IPS-11a (cell line): ENCODE data around the gene CMC4.

ENCODE experiments used
- H3K4me3 ChIP-seq: one replicate; pipeline ENCODE4 v1.5.1; 2013; ENCODE audit warnings: low read depth, low read length, control low read depth

The CMC4 gene, protein sequence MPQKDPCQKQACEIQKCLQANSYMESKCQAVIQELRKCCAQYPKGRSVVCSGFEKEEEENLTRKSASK

DNA sequence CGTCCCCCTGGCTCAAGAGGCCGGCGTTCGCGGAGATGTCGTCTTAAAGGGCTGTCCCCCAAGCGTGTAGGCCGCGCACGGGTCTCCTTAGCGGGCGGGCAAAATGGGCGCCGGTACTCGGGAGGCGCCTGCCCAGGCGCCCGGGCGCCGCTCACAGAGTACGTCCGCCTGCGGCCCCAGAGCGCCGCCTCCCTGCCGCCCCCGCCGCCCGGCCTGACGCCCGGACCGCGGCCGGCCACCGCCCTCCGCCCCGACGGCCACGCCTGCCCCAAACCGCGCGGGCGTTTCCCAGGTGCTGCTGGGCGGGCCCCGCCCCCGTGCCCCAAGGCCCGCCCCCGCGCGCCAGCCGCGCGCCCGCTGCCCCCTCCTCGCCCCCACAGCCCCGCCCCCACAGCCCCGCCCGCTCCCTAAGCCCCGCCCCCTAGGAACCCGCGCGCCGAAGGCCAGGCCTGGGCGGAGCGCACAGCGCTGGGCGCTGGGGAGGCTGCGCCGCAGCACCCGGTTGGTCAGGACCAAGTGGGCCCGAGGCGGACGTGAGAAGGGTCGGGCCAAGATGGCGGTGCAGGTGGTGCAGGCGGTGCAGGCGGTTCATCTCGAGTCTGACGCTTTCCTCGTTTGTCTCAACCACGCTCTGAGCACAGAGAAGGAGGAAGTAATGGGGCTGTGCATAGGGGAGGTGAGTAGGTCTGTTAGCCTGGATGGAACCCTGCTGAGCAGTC lies at the start of gene CMC4, which contains the start of the genes BRCC3 and MTCP1:
TSS of gene CMC4 (minus strand) at position 162 of the 719 bp plus-strand sequence. CDS start 7,113 bp downstream, outside the sequence.
TSS of gene BRCC3 (plus strand) at position 534 of the 719 bp plus-strand sequence. CDS start at position 554, 20 bp downstream.
TSS of gene MTCP1 (minus strand) at position 162 of the 719 bp plus-strand sequence. CDS start 5,126 bp downstream, outside the sequence.
- H3K4me3 ChIP-seq, result peak within 1 kb of the TSS; percentile 81

DNA sequence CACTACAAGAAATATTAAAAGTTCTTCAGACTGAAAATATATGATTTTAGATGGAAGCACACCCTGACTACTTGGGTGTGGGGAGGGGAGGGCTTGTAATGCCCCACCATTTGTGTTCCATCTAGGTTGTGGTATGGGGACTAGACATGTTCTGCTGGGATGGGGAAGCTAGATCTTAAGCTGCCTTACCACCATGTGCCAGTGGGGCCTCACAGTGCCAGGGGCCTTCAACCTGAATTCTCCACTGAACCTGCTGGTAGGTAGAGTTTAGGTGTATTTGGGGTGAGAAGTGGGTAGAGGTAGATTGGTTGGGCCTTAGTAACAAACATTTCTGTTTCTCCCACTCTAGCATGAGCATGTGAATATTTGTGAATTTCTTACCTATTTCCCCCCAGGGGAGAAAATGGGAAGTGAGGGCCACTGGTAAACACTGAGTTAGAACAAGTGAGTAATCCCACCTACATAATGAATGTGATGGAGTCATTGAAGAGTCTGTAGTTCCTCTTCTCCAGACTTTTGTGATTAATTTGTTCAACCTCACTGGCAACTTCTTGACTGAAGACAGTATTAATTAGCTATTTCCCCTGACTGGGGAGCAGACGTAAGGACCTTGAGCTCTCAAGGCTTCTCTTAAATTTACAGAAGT lies 44.4 kb upstream of the CMC4 start:
- H3K4me3 ChIP-seq, result no peak overlapping the region

DNA sequence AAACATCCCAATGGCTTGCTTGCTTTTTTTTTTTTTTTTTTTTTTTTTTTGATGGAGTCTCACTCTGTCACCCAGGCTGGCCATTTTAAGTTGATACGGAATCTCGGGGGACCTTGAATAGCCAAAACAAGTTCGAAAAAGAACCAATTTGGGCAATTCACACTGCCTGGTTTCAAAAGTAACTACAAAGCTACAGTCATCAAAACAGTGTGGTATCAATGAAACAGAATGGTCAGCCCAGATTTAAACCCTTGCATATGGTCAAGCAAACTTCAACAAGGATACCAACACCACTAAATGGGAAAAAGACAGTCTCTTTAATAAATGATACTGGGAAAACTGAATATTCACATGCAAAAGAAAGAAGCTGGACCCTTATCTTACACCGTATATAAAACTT lies 42.2 kb upstream of the CMC4 start:
- no peak overlapping the region for H3K4me3 ChIP-seq

DNA sequence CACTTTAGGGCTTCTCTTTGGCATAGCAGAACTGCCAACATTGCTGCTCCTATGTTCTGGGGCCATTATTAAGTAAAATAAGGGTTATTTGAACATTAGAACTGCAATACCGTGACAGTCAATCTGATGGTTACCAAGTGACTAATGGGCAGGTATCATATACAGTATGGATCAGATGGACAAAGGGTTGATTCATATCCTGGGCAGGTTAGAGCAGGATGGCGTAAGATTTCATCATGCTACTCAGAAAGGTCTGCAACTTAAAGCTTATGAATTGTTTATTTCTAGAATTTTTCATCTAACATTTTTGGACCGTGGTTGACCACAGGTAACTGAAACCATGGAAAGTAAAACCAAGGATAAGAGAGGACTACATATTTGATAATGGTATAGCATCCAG lies 41.2 kb upstream of the CMC4 start:
- H3K4me3 ChIP-seq, result no peak overlapping the region

DNA sequence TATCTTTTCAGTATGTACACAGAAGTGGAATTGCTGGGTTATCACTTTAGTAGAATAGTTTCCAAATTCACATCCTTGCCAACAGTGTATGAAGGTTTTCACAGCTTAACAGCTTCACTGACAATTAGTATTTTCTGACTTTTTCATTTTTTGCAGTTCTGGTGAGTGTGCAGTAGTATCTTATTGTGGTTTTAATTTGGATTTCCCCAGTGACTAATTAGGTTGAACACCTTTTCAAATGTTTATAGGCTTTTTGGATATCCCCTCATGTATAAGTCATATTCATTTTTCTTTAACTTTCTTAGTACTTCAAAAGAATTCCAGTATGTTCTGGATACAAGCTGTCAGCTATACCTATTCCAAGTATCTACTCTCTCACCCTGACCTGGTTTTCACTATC lies 37.5 kb upstream of the CMC4 start:
- H3K4me3 ChIP-seq, result no peak overlapping the region

DNA sequence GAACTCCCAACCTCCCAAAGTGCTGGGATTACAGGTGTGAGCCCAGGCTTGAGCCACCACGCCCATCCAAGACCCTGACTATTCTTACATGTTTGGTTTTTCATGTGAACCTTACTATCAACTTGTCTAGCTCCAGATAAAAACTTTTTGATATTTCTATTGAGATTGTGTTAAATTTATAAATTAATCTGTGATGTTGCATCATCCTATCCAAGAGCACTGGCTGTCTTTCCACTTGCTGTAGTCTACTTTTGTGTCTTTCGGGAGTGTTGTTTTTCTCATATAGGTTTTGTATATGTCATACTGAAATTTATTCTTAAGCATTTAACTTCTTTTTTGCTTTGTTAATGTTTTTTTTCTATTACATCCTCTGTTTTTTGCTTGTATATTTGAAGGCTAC lies 35.0 kb upstream of the CMC4 start:
- H3K4me3 ChIP-seq, result no peak overlapping the region

DNA sequence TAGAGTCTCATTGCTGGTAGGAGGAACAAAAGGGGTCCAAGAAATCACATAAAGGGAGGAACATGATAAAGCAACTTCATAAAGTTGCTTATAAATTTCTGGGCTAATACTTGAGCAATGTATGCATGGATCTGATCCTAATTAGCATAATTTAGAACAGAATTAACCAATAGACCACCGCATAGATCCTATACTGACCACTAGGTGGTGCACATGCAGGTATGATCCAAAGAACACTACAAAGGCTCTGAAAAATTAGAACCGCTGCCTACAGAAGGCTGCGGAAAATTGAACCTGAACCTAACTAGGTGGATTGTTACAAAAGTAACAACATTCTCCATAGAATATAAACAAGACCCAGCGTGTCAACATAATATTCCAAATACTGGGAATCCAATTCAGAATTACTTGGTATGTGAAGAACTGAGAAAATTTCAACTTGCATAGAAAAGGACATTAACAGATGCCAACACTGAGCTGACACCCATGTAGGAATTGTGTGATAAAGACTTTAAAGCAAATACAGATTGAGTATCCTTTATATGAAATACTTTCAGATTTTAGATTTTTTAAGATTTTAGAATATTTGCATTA lies 23.6 kb upstream of the CMC4 start:
- H3K4me3 ChIP-seq, result no peak overlapping the region

DNA sequence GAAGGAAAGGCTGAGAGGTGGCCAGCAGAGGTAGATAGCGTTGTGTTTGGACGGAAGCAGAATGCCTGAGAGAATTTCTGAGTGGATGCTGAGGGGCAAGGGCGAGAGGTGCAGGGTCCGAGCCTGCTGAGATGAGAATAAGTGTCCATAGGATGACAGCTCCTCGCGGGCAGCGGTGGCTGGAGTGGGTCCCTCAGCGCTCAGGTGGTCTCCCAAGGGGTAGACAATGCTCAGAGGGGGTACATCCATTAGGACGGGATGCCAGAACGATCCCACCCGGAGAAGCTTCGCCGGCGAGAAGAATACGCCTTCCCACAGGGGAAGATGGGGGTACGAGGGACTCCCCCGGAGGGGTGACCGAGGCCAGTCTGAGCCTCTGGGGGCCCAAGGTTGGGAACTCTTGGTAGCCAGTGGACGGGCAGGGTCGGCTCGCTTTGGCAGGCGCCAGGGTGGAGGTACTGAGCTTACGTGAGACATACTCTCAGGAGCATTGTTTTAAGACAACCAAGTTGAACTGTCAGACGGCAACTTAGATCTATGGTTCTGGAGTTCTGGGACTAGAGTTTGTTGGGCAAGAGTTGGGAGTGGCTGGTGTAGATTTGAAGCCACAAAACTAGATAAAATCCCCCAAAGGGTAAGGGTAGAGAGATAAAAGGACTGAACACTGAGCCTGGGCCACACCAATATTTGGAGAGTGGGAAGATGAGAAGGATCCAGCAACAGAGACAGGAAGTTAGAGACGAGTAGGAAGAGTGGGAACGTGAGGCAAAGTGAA lies 16.2 kb upstream of the CMC4 start:
- no peak overlapping the region for H3K4me3 ChIP-seq

DNA sequence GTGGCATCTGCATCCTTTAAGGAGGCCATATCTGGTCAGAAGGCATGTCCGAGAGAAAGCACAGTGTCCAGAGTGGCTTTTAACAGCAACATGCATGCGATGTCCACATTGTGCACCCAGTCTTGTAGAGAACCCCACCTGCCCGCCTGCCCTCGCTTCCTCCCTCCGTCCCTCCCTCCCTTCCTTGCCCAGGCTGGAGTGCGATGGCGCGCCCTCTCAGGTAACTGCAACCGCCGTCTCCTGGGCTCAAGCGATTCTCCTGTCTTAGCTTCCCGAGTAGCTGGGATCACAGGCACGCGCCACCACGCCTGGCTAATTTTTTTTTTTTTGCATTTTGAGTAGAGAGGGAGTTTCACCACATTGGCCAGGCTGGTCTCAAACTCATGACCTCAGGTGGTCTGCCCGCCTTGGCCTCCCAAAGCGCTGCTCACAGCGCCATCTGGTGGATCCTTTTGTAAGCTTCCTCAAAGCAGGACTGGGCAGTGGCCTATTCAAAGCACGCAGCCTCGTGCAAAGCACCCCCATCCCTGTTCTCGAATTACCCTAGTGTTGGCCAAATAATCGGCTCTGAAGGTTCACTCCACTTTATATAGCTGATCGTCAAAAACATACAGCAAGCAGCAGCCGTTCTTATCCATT lies 15.4 kb upstream of the CMC4 start:
- H3K4me3 ChIP-seq, result no peak overlapping the region

DNA sequence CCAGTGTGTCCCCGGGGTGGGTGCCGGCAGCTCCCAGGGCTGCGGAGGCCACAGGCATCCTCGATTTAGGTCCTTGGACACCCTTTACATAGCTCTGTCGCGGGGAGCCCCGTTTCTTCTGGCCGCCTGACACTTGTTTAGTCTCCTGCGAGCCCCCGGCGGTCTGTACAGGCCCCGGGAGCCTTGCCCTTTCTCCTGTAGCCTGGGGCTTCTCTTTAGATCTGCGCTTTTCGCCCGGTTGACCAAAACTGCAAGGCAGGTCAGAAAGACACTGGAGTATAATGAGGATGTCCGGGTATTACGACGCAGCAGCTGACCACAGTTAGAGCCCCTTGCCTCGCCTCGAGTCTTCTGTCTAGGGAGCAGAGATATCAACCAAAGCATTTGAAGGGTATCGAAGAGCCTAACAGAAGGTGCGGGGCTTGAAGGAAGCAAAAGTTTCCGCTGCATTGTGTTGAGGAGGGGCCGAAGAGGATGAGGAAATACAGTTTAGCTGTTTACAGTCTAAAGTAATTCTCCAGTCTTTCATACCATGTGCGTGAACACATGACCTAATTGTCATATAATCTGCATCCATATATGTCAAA lies 851 bp upstream of the CMC4 start:
- peak overlapping the region; percentile 81 for H3K4me3 ChIP-seq

DNA sequence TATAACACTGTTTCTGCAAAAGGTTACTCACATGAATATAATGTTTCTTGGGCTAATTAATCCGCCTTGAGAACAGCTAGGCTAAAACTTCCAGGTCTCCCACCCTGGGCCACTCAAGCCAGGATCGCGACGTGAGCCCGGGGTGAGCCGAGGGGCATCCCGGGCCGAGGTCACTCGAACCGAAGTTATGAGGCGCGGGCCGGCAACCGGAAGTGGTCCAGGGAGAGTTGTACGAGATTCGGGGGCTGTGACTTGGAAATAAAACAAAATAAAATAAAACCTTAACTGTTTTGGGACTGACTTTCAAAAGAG lies 317 bp downstream of the CMC4 start:
- H3K4me3 ChIP-seq, result peak overlapping the region; percentile 44

DNA sequence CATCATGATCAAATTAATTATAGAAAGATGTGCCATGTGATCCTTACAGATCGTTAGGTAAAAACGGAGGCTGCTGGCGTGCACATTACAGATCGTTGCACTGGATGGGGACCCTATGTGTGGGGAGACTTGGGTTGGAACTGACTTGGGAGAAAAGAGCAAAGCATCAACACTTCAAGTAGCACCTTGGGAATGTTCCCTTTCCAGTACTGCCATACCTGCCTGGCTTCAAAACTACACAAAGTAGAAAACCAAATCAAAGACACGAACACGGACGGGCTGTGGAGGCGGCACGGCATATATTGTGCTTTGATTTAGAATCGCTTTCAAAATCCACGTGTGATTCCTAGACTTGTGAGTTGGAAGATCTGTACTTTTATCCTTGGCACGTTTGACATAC lies 898 bp downstream of the CMC4 start:
- H3K4me3 ChIP-seq, result peak overlapping the region; percentile 44

DNA sequence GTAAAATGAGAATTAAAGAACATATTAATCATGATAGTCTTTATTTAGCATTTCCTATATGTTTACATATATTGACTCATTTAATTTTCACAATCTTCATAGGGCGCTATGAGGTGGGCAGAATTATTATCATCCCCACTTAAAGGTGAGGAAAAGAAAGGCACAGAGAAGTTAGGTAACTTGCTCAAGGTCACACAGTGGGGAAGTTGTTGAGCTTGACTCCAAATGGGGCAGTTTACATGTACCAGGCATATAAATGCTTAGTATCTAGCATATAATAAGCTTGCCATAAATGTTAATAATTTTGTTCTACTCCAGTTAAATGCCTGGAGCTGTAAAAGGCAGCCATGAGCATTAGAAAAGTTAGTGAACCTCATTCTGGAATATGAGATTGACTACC lies 1.5 kb downstream of the CMC4 start:
- no peak overlapping the region for H3K4me3 ChIP-seq

DNA sequence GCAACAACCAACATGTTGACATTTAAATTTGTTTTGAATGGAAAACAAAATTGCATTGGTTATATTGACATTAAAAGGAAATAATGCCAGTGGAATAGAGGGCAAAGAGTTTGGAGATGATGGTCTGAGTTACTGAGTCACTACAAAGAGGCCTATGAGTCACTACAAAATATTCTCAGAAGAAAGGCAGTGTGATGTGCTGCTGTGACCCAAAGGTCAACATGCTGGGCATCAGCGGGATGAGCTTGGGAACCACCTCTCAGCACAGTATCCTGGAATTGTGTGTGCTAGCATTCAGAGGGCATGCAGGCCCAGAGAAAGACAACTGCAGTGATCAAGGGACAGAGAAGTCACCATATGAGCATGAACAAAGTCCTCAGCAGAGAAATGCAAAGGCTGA lies 2.8 kb downstream of the CMC4 start:
- H3K4me3 ChIP-seq, result no peak overlapping the region

DNA sequence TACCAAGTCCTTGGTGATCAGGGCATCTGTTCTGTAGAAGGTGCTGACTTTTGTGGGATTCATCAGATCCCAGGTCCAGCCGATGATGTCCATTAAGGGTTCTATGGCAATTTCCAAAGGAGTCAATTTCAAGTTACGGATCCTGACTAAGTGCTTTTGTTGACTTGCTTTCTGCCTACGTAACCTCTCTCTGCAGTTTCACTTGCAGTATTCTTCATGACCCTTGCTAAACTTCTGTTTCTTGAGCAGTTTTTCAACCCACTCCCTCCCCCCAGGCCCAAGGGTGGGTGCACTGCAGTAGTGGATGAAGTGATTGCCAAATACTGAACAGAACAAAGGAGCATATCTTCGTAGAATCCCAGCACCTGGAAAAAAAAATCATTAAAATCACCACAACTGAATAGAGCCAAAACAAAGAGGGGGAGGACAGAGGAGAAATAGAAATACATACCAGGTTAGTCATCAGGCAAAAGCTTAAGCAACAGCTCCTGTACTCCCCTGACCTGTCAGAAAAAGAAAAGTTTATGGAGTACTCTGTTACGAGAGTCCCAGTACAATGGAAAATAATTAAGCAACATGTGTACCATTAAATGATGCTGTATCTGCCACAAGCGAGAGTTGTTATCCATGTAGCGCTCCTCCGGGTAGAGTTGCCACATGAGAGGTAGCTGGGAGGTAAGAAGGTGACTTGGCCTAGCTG lies 5.8 kb downstream of the CMC4 start:
- no peak overlapping the region for H3K4me3 ChIP-seq

DNA sequence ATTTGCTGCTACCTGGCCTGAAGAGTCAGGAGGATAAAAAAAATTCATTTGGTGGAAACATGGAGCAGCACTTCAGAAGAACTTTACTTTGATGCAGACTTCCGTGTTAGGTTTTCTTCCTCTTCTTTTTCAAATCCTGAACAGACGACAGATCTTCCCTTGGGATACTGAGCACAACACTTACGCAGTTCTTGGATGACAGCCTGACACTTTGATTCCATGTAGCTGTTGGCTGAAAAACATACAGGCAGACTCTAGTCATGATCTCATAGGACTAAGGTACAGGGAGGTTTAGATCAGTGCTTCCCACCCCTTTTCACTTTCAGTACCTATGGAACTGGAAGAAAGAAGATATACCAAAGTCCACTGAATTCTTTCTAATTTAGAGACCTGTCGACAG lies 9.2 kb downstream of the CMC4 start:
- H3K4me3 ChIP-seq, result no peak overlapping the region

DNA sequence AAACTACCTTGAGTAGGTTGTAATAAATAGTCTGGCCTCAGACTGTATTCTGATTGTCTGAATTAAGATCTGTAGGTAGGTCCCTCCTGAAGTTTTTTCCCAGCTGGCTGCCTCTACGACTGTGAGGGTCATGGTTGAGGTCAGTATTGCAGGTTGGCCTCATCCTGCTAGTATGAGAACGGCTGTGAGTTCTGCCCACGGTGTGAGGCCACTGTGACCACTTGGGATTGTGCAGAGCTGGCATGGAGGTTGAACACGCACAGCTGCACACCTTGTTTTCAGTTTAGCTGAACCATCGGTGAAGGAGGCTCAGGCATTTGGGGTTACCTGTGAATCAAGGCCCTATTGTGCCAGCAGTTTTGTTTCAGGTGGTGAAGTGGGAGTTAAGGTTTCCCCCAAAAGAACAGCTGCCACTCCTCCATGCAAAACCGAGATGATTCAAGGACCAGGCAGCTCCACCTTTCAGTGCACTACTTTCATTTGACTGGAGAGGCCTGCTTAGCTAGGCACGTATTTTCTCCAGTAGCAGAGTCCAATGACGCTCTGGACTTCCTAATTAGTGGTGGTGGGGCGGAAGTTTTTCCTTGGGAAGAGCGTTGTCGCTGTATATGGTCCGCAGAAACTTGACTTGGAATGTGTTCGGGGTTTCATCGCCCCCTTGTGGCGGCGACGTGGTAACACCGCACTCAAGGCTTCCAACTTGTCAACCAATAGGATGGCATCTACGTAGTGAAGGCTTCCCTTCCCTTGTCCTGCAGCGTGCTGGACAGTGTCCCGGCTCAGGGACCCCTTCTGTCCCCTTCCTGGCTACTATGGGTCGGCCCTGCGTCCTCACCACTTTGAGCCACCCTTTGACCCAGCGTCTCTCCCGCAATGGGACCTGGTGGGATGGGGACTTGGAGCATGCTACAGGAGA lies 13.8 kb downstream of the CMC4 start:
- H3K4me3 ChIP-seq, result no peak overlapping the region

DNA sequence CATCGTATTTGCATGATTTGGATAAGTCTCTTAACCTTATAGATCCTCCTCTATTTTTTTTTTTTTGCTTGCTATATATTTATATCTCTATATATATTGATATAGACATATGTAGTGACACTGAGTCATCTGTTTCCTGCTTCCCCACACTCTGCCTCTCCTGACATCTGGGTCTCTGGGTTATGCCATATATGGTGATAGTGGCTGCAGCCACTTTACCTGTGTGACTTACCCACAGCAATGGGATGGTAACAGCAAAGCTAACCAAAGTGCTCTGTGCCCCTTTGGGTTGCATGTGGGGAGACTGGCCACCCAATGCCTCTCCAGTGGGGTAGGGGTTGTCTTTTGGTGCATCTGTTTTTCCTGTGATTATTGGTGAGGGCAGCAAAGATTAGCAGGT lies 14.5 kb downstream of the CMC4 start:
- no peak overlapping the region for H3K4me3 ChIP-seq

DNA sequence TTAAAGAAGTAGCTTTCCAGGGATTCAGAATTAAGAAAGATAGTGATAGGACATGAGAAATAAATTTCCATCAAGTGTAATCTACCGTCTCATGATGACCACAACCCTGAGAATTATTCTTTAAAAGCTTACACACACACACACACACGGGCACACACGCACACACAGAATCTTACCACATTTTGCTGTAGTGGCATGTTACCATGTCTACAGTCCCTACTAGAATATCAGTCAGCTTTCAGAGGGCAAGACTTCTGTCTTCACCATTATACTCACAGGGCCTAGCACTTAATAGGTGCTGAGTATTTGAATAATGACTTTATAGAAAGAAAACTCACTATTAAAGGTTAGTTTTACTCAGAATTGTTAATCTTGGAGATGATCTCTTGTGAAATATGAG lies 15.4 kb downstream of the CMC4 start:
- H3K4me3 ChIP-seq, result no peak overlapping the region
